HepG2 (cell line): ENCODE results near the gene HOXB2. TPM values are rescaled to one million over a fixed set of nuclear protein-coding genes. Genes with fewer than 3 reads are reported as not detected.

Experiments
- ATAC-seq: fragments of 200-7000 bp; cut with Tn5 transposase; 3 replicates; pipeline ENCODE4 v1.9.1; 2020; ENCODE audit warnings: mild to moderate bottlenecking, moderate library complexity
- BruUV-seq: library from RNA; stranded (reverse); fragments of 400-500 nt; replicated peaks from 2 replicates; lab custom pipeline; 2021; lab: Mats Ljungman, UMichigan
- CTCF ChIA-PET: fragments of 300-600 bp; formaldehyde crosslinking; extraction: SDS; loops from one replicate; lab custom pipeline; 2021; ENCODE audit warnings: low total read pairs, inconsistent platforms, low intra/inter-chr PET ratio; lab: Yijun Ruan, JAX
- POLR2A ChIA-PET: fragments of 350-600 bp; sonication (Branson Sonifier 250); formaldehyde crosslinking; loops from one replicate; lab custom pipeline; 2020; ENCODE audit warnings: antibody characterized with exemption, inconsistent platforms; lab: Yijun Ruan, JAX
- DNase-seq: peaks from one replicate; pipeline ENCODE4 v3.0.0-alpha.2; 2015; ENCODE audit warnings: low spot score
- FAIRE-seq: peaks from 3 replicates; lab custom pipeline; 2011; peaks lifted over from hg19 to GRCh38; lab: Jason Lieb, UNC
- H2AFZ ChIP-seq: one replicate; pipeline ENCODE4 v1.6.1; 2011; ENCODE audit warnings: low read length, inconsistent platforms
- H3K27ac ChIP-seq: fragments of 300-600 bp; 3 replicates; pipeline ENCODE4 v1.8.0; 2011; ENCODE audit warnings: mixed run types, mild to moderate bottlenecking, mixed read lengths, low read length, inconsistent platforms; ENCODE audit not compliant: insufficient read depth; ENCODE audit errors: extremely low read length
- H3K27me3 ChIP-seq, 2 experiments: fragments of 200-600 bp in 1 of 2; 2 replicates in 1 of 2; 3 replicates in 1 of 2; pipeline versions ENCODE4 v1.6.0 to v1.8.0; 2011; ENCODE audit warnings: low read length in 2 of 2, mild to moderate bottlenecking in 2 of 2, moderate library complexity in 2 of 2, inconsistent platforms in 1 of 2; ENCODE audit not compliant: insufficient read depth in 2 of 2, control insufficient read depth in 1 of 2
- H3K36me3 ChIP-seq, 2 experiments: fragments of 200-600 bp in 1 of 2; replicated peaks in 1 of 2; 2 replicates in 1 of 2; 3 replicates in 1 of 2; pipeline versions ENCODE4 v1.5.1 to v1.8.0; 2011; ENCODE audit warnings: low read length in 2 of 2, inconsistent platforms in 1 of 2; ENCODE audit not compliant: insufficient read depth in 2 of 2, control insufficient read depth in 1 of 2
- H3K4me1 ChIP-seq: 2 replicates; pipeline ENCODE4 v1.5.1; 2012; ENCODE audit warnings: low read length, inconsistent platforms; ENCODE audit not compliant: insufficient read depth
- H3K4me2 ChIP-seq: 2 replicates; pipeline ENCODE4 v1.6.0; 2011; ENCODE audit warnings: low read depth, low read length, inconsistent platforms
- H3K4me3 ChIP-seq, 3 experiments: fragments of 200-600 bp in 1 of 3; sonication (generic), shearing (Covaris generic) in 1 of 3; replicated peaks in 1 of 3; 2 replicates each; pipeline ENCODE4 v1.5.1; 2011 to 2016; ENCODE audit warnings: low read length in 3 of 3, inconsistent platforms in 2 of 3, low read depth in 2 of 3, mild to moderate bottlenecking in 2 of 3, control low read depth in 1 of 3, mixed read lengths in 1 of 3; ENCODE audit not compliant: insufficient read depth in 1 of 3
- H3K79me2 ChIP-seq: one replicate; pipeline ENCODE4 v1.6.1; 2011; ENCODE audit warnings: low read length, inconsistent platforms; ENCODE audit not compliant: insufficient read depth
- H3K9ac ChIP-seq: 2 replicates; pipeline ENCODE4 v1.6.0; 2011; ENCODE audit warnings: mild to moderate bottlenecking, low read depth, low read length, inconsistent platforms; ENCODE audit not compliant: insufficient read depth
- H3K9me3 ChIP-seq: 2 replicates; pipeline ENCODE4 v1.5.1; 2012; ENCODE audit warnings: mild to moderate bottlenecking, low read length
- H4K20me1 ChIP-seq: 2 replicates; pipeline ENCODE4 v1.6.0; 2011; ENCODE audit warnings: inconsistent platforms, mild to moderate bottlenecking, low read length, moderate library complexity; ENCODE audit not compliant: insufficient read depth
- ATF7-NPFF ChIP-seq: sonication (generic); formaldehyde crosslinking; IDR thresholded peaks from 2 replicates; pipeline ENCODE4 v1.8.1; 2023; ENCODE audit warnings: mild to moderate bottlenecking, low read depth, missing genetic modification reagents, moderate library complexity
- CBX2 ChIP-seq, 2 experiments: fragments of 200-600 bp in 1 of 2; sonication (generic); formaldehyde crosslinking in 1 of 2; IDR thresholded peaks; 2 replicates each; pipeline versions ENCODE4 v1.7.0 to v1.8.1; 2018 to 2022; ENCODE audit warnings: low read depth in 2 of 2, low read length in 1 of 2, mild to moderate bottlenecking in 1 of 2, missing genetic modification reagents in 1 of 2
- JUND ChIP-seq: sonication (generic); formaldehyde crosslinking; IDR thresholded peaks from 2 replicates; pipeline ENCODE4 v1.8.0; 2022; ENCODE audit warnings: mild to moderate bottlenecking, missing genetic modification reagents
- LCORL ChIP-seq, 2 experiments: fragments of 450-650 bp in 1 of 2; sonication (generic) in 1 of 2; formaldehyde crosslinking in 1 of 2; IDR thresholded peaks; 2 replicates each; pipeline versions ENCODE4 v1.5.0 to v1.6.1; 2017 to 2020; ENCODE audit warnings: antibody characterized with exemption in 1 of 2, missing genetic modification reagents in 1 of 2
- RNF2 ChIP-seq: fragments of 450-650 bp; conservative IDR thresholded peaks from 2 replicates; pipeline ENCODE4 v1.6.1; 2016; ENCODE audit warnings: low read depth
- SMC3 ChIP-seq: IDR thresholded peaks from 2 replicates; pipeline ENCODE4 v1.6.1; 2011; ENCODE audit warnings: low read length, improper control_type of control experiment
- ZFP36 ChIP-seq: fragments of 150-350 bp; IDR thresholded peaks from 2 replicates; pipeline ENCODE4 v1.6.1; 2018; ENCODE audit warnings: borderline replicate concordance, low read length, low read depth; ENCODE audit not compliant: partially characterized antibody
- ZNF576 ChIP-seq: sonication (generic); formaldehyde crosslinking; IDR thresholded peaks from 2 replicates; pipeline ENCODE4 v1.4.0; 2020; ENCODE audit warnings: mild to moderate bottlenecking, missing genetic modification reagents
- ZNF691 ChIP-seq: sonication (generic); formaldehyde crosslinking; IDR thresholded peaks from 2 replicates; pipeline ENCODE4 v1.4.0; 2020; ENCODE audit warnings: missing genetic modification reagents, low read depth, mild to moderate bottlenecking, borderline replicate concordance
- WGBS: methylation state at CpG from one replicate; pipeline ENCODE4 v1.1.6; 2017; ENCODE audit warnings: low lambda C conversion rate; 5-methylcytosine and 5-hydroxymethylcytosine counted together
- in situ Hi-C: cut with HindIII; loops from 2 replicates; pipeline ENCODE4 v1.10.0; 2017; ENCODE audit warnings: low pct_unique_long_range_greater_than_20kb; ENCODE audit not compliant: extremely low pct_ligation_motif_present
- intact Hi-C: fragments of 100-400 bp; cut with micrococcal nuclease; formaldehyde crosslinking; loops from one replicate; pipeline ENCODE4 v1.10.0; 2022; ENCODE audit not compliant: unreplicated experiment
- polyA plus RNA-seq, 8 experiments: library from polyadenylated mRNA; depleted of rRNA in 3 of 8; stranded (reverse) in 7 of 8; unstranded in 1 of 8; fragments of >200 nt; fragmentation: Illumina TruSeq in 4 of 8; extraction: Trizol in 4 of 8; gene quantifications; 2 replicates each; pipeline versions ENCODE4 v1.2.1 to v1.2.3, GENCODE V29; 2011 to 2016; ENCODE audit warnings: low read depth in 4 of 8, missing spikeins in 1 of 8, mixed read lengths in 1 of 8; ENCODE audit not compliant: insufficient read depth in 1 of 8
- total RNA-seq, 5 experiments: library from RNA; depleted of rRNA; stranded (reverse); fragments of >200 nt; fragmentation: Illumina TruSeq; extraction: Trizol; gene quantifications; 2 replicates each; pipeline ENCODE4 v1.2.3, GENCODE V29; 2016; ENCODE audit warnings: low read depth in 1 of 5

Gene HOXB2
- total and polyA plus RNA-seq, 2 of the 13 experiments (the other 11 are each of a cell fraction or from before 2014, with no cell fraction given) = not detected

- WGBS = 3% methylated on average over 7 of the region's 7 CpGs
- H4K20me1 ChIP-seq = peaks cover 4% of the 10 kb centered on the region; the same call in 1 of the 2 replicates
- H3K9ac ChIP-seq = no peak overlapping the region
- intact Hi-C loops = no loop called here
- peaks cover 7% of the 10 kb centered on the region; the same call in 1 of the 2 replicates for H3K4me1 ChIP-seq
- no peak for TF ChIP-seq JUND (CRISPR knock-in tag)
- no peak for TF ChIP-seq LCORL (IDR thresholded peaks at IDR 0.05)
- TF ChIP-seq LCORL (CRISPR knock-in tag; IDR thresholded peaks at IDR 0.05) = no peak
- no peak for TF ChIP-seq ZNF576 (CRISPR knock-in tag)
- no peak for TF ChIP-seq ATF7-NPFF (CRISPR knock-in tag)
- no peak for TF ChIP-seq ZNF691 (CRISPR knock-in tag)
- FAIRE-seq (no peak), ATAC-seq (no peak), DNase-seq (no peak)
- no peak overlapping the region for H3K4me3 ChIP-seq
- H3K27ac ChIP-seq = no peak overlapping the region
- no peaks in the 10 kb centered on the region for H3K36me3 ChIP-seq
- in situ Hi-C loops = no loop called here
- no TSS peak for BruUV-seq
- no peak overlapping the region for H3K4me2 ChIP-seq
- CTCF ChIA-PET = no interaction called here
- H3K9me3 ChIP-seq = no peaks in the 10 kb centered on the region
- peaks cover 31 to 88% of the 10 kb centered on the region in 2 experiments for H3K27me3 ChIP-seq
- H3K79me2 ChIP-seq = no peaks in the 10 kb centered on the region
- no peak overlapping the region for H2AFZ ChIP-seq
- POLR2A ChIA-PET = no interaction called here
Observed at GRCh38 chr17:48582750-48583069, 37.8 kb upstream of the HOXB2 start.

- POLR2A ChIA-PET = no interaction called here
- Histone ChIP-seq H3K79me2 (no peaks in the 10 kb centered on the region), H3K4me2 (no peak overlapping the region), H3K9ac (no peak overlapping the region), H3K27ac (no peak overlapping the region), H3K36me3 (no peaks in the 10 kb centered on the region), H3K27me3 (peaks cover 31 to 86% of the 10 kb centered on the region in 2 experiments), H3K4me1 (no peaks in the 10 kb centered on the region), H3K4me3 (no peak overlapping the region), H4K20me1 (peaks cover 4% of the 10 kb centered on the region; the same call in 1 of the 2 replicates), H2AFZ (no peak overlapping the region), H3K9me3 (no peaks in the 10 kb centered on the region)
- ATAC-seq (no peak), FAIRE-seq (no peak), DNase-seq (no peak)
- 28% methylated on average over 26 of the region's 26 CpGs for WGBS
- no TSS peak for BruUV-seq
- CTCF ChIA-PET = no interaction called here
- in situ Hi-C loops = no loop called here
- TF ChIP-seq ZFP36 = peak; percentile 81
- peak; percentile 97 for TF ChIP-seq CBX2 (IDR thresholded peaks at IDR 0.05; ENCODE audit: low read depth, low read length)
- TF ChIP-seq CBX2 (CRISPR knock-in tag; IDR thresholded peaks at IDR 0.05; ENCODE audit: low read depth) = no peak
- TF ChIP-seq SMC3 = no peak
- TF ChIP-seq RNF2 = peak; percentile 52; the same call in 1 of the 2 replicates
- intact Hi-C loops = no loop called here
Observed at GRCh38 chr17:48579760-48580554, 35.0 kb upstream of the HOXB2 start.
